OCI-LY7 (cell line): Measurements from ENCODE around the gene SPECC1L. TPM values are rescaled to one million over a fixed set of nuclear protein-coding genes. Genes with fewer than 3 reads are reported as not detected.

Experiments
- BruUV-seq: library from RNA; stranded (reverse); fragments of 400-500 nt; replicated peaks from 2 replicates; lab custom pipeline; 2021; lab: Mats Ljungman, UMichigan
- CTCF ChIA-PET: fragments of 300-600 bp; sonication (Branson Sonifier 250); formaldehyde crosslinking; loops from one replicate; lab custom pipeline; 2022; ENCODE audit warnings: antibody characterized with exemption; ENCODE audit not compliant: unreplicated experiment; lab: Charles Lee
- POLR2A ChIA-PET: fragments of 300-600 bp; sonication (Branson Sonifier 250); formaldehyde crosslinking; loops from one replicate; lab custom pipeline; 2022; ENCODE audit warnings: antibody characterized with exemption; lab: Charles Lee
- DNase-seq: peaks from one replicate; pipeline ENCODE4 v3.0.0-alpha.2; 2015; ENCODE audit warnings: low spot score
- H2AFZ ChIP-seq: fragments of 200-600 bp; sonication (generic), shearing (Covaris generic); 2 replicates; pipeline ENCODE4 v1.6.1; 2014; ENCODE audit warnings: mild to moderate bottlenecking, antibody characterized with exemption, low read length, moderate library complexity
- H3K27ac ChIP-seq: fragments of 200-600 bp; sonication (generic); 2 replicates; pipeline ENCODE4 v1.5.1; 2014; ENCODE audit warnings: mixed run types, low read depth, mild to moderate bottlenecking, moderate library complexity, low read length, inconsistent platforms; ENCODE audit not compliant: poor library complexity, severe bottlenecking
- H3K36me3 ChIP-seq: fragments of 200-600 bp; sonication (generic); 2 replicates; pipeline ENCODE4 v1.6.1; 2014; ENCODE audit warnings: mild to moderate bottlenecking, antibody characterized with exemption, low read length, moderate library complexity, mixed read lengths; ENCODE audit not compliant: insufficient read depth
- H3K4me1 ChIP-seq: fragments of 200-600 bp; sonication (generic); 2 replicates; pipeline ENCODE4 v1.5.1; 2014; ENCODE audit warnings: mild to moderate bottlenecking, low read length; ENCODE audit not compliant: insufficient read depth, poor library complexity, severe bottlenecking
- H3K4me2 ChIP-seq: fragments of 200-600 bp; sonication (generic); 2 replicates; pipeline ENCODE4 v1.6.1; 2014; ENCODE audit warnings: mild to moderate bottlenecking, low read length
- H3K4me3 ChIP-seq: fragments of 200-600 bp; sonication (generic); 2 replicates; pipeline ENCODE4 v1.5.1; 2014; ENCODE audit warnings: mild to moderate bottlenecking, low read depth, low read length; ENCODE audit not compliant: poor library complexity, severe bottlenecking
- H3K79me2 ChIP-seq: fragments of 200-600 bp; sonication (generic); 2 replicates; pipeline ENCODE4 v1.6.1; 2016; ENCODE audit warnings: low read depth, mild to moderate bottlenecking, low read length, moderate library complexity, mixed read lengths; ENCODE audit not compliant: insufficient read depth
- H3K9me2 ChIP-seq: fragments of 200-600 bp; sonication (generic); 2 replicates; pipeline ENCODE4 v1.6.1; 2016; ENCODE audit warnings: mild to moderate bottlenecking, low read length, mixed read lengths; ENCODE audit not compliant: insufficient read depth
- H3K9me3 ChIP-seq: fragments of 200-600 bp; sonication (generic); 2 replicates; pipeline ENCODE4 v1.6.1; 2014; ENCODE audit warnings: mild to moderate bottlenecking, mixed run types, low read length, mixed read lengths
- H4K20me1 ChIP-seq: fragments of 200-600 bp; sonication (generic); 2 replicates; pipeline ENCODE4 v1.6.1; 2014; ENCODE audit warnings: mild to moderate bottlenecking, antibody characterized with exemption, low read length, moderate library complexity, mixed read lengths; ENCODE audit not compliant: insufficient read depth
- CTCF ChIP-seq: fragments of 200-600 bp; sonication (generic); conservative IDR thresholded peaks from 2 replicates; pipeline ENCODE4 v1.5.1; 2014; ENCODE audit warnings: mild to moderate bottlenecking, antibody characterized with exemption, low read length, moderate library complexity, mixed read lengths
- EZH2phosphoT487 ChIP-seq: fragments of 200-600 bp; sonication (generic); IDR thresholded peaks from 2 replicates; pipeline ENCODE4 v1.6.1; 2018; ENCODE audit warnings: low read depth, borderline replicate concordance, mild to moderate bottlenecking, mixed run types, antibody characterized with exemption, low read length, moderate library complexity, mixed read lengths
- intact Hi-C: fragments of 100-400 bp; cut with micrococcal nuclease; formaldehyde crosslinking; loops from one replicate; pipeline ENCODE4 v1.10.0; 2022; ENCODE audit not compliant: unreplicated experiment
- total RNA-seq, 2 experiments: library from RNA; depleted of rRNA in 1 of 2; stranded (reverse); fragments of >200 nt in 1 of 2; shearing (Covaris generic) in 1 of 2; gene quantifications; 2 replicates each; pipeline ENCODE4 v1.2.3, GENCODE V29; 2014 to 2022

The SPECC1L gene
- total RNA-seq, 2 experiments from 2014 or later: 47.0 to 66.2 TPM

DNA sequence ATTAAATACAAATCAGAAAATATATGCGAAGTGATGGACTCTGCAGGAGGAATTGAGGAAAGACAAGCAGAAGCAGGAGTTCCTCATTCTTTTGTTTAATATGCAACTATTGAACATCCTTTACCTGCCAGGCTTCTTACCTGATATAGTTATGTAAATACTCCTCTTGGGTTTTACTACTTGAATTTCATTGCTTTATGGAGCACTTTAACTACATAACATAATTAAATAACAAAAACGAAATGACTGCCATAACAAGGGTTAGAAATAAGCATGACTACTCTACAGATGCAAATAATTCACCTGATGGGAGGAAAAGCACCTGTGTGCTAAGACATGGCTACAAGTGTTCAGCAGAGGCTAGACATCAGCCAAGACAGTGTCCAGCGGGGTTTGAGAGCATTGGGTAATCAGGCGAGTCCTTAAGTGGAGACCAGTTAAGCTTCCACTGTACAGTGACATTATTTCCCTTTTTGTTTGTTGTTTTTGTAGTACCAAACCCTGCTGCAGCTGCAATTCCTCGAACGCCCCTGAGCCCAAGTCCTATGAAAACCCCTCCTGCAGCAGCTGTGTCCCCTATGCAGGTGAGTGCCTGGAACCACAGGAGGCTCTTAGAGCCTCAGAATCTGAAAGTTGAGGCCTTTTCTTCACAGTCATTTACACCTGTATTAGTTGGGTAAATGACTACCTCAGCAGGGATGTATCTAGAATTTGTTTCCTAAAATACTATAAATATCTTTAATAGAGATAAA is 67.4 kb downstream of the SPECC1L start:
- ChIA-PET POLR2A (interaction anchor here (0.7 kb wide), 1 partner anchor 30 kb away, joined by 3 read pairs; no protein-coding TSS in a partner anchor), CTCF (no interaction called here)
- no peaks in the 10 kb centered on the region for H3K79me2 ChIP-seq
- intact Hi-C loops: no loop called here
- no peaks in the 10 kb centered on the region for H3K4me1 ChIP-seq
- H3K4me3 ChIP-seq: no peak overlapping the region
- H3K36me3 ChIP-seq: peaks cover 93% of the 10 kb centered on the region
- no peak overlapping the region for H2AFZ ChIP-seq
- no peaks in the 10 kb centered on the region for H3K9me2 ChIP-seq
- no TSS peak for BruUV-seq
- TF ChIP-seq CTCF: no peak
- no peak for TF ChIP-seq EZH2phosphoT487
- no peak for DNase-seq
- no peak overlapping the region for H3K27ac ChIP-seq
- no peaks in the 10 kb centered on the region for H4K20me1 ChIP-seq
- no peak overlapping the region for H3K4me2 ChIP-seq
- H3K9me3 ChIP-seq: no peaks in the 10 kb centered on the region

DNA sequence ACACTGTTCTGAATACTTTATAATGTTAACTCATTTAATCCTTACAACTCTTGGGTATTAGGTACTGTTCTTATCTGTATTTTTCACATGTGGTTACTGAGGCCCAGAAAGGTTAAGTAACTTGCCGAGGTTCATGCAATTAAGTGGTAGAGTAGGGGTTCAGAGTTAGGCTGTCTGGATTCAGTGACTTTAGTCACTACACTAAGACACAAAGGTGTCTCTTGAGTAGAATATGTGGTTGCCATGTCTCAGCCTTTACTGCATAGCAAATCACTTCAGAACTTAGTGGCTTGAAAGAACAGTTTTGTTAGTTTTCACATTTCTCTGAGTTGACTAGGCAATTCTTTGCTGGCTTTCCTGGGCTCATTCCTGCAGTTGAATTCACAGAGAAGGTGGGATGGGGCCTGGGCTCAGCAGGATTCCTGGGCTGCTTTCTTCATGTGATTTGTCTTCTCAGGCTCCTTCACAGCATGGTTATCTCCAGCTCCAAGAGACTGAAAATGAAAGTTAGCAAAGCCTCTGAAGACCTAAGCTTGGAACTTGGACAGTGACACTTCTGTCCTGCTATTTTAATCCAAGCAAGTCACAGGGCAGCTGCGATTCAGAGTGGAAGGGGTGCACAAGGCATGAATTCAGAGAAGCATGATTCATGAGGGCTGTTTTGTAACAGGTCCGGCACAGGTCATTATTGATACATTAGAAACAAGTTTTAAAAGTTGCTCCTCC is 68.3 kb downstream of the SPECC1L start:
- Histone ChIP-seq H2AFZ (no peak overlapping the region), H3K79me2 (no peaks in the 10 kb centered on the region), H3K4me3 (no peak overlapping the region), H3K4me2 (no peak overlapping the region), H3K27ac (no peak overlapping the region), H3K36me3 (peaks cover 95% of the 10 kb centered on the region), H4K20me1 (no peaks in the 10 kb centered on the region), H3K4me1 (no peaks in the 10 kb centered on the region), H3K9me3 (no peaks in the 10 kb centered on the region), H3K9me2 (no peaks in the 10 kb centered on the region)
- DNase-seq: no peak
- TF ChIP-seq CTCF (no peak), EZH2phosphoT487 (no peak)
- ChIA-PET CTCF (no interaction called here), POLR2A (interaction anchor here (0.7 kb wide), 1 partner anchor 31 kb away, joined by 3 read pairs; no protein-coding TSS in a partner anchor)
- no TSS peak for BruUV-seq
- intact Hi-C loops: no loop called here

GRCh38 chr22:24339452-24339747 is 68.8 kb downstream of the SPECC1L start:
- Histone ChIP-seq H3K79me2 (no peaks in the 10 kb centered on the region), H3K27ac (no peak overlapping the region), H3K9me3 (no peaks in the 10 kb centered on the region), H4K20me1 (no peaks in the 10 kb centered on the region), H3K4me2 (no peak overlapping the region), H3K9me2 (no peaks in the 10 kb centered on the region), H3K4me1 (no peaks in the 10 kb centered on the region), H2AFZ (no peak overlapping the region), H3K4me3 (no peak overlapping the region), H3K36me3 (peaks cover 97% of the 10 kb centered on the region)
- no TSS peak for BruUV-seq
- ChIA-PET CTCF (no interaction called here), POLR2A (interaction anchor here (0.7 kb wide), 2 partner anchors 9 to 216 kb away, joined by 3 to 12 read pairs; no protein-coding TSS in a partner anchor)
- TF ChIP-seq EZH2phosphoT487 (no peak), CTCF (no peak)
- no peak for DNase-seq
- intact Hi-C loops: no loop called here
